ENCODE measurements around the gene KRT17.
"Not testable (repeated sequence)": the region's sequence is repeated elsewhere in the genome, so short reads cannot be mapped to it uniquely, and the experiment has no call there.

The KRT17 gene

DNA sequence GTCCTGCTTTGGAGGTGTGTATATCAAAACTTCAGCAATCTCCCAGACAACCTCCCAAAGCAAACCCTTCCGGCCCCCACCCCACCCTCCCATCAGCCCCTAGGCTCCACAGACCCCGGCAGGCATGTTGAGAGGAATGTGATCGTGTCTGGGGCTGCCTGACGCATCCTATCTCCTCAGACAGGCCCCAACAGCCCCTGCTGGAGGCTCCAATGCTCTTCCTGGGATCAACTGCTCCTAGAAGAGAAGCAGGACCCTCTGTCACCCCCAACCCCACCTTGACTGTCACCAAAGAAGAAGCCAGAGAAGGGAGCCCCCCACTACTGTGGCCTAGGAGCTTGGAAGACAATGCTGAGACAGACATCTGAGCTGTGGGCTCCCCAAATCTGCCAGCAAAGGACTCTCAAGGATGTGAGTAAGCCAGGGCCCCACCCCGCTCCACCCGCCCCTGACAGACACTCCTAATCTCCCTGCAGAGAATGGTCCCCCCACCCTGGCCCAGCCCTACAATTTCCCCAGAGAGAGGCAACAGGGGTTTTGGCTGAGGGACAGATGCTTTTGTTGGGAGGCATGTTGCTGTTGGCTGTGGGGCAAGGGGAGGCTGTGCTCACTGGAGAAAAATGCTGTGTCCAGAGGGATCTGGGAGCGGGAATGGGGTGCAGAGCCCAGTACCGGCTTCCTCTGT lies 36.1 kb downstream of the KRT17 start:
- Histone ChIP-seq H3K4me2 (ENCODE audit: low read length) (no peak overlapping the region), H4K20me1 (ENCODE audit: insufficient read depth, low read length) (no peaks in the 10 kb centered on the region), H3K36me3 (replicated peaks; ENCODE audit: low read depth, low read length) (no peaks in the 10 kb centered on the region), H3K4me3 (ENCODE audit: low read length) (no peak overlapping the region), H3K9me3 (ENCODE audit: insufficient read depth, low read length) (no peaks in the 10 kb centered on the region), H3K79me2 (ENCODE audit: low read length) (no peaks in the 10 kb centered on the region), H3K27ac (ENCODE audit: low read length) (no peak overlapping the region), H3K9ac (ENCODE audit: low read length) (no peak overlapping the region), H3K27me3 (ENCODE audit: low read depth, low read length) (peaks cover 7% of the 10 kb centered on the region; the same call in 1 of the 2 replicates), H3K4me1 (ENCODE audit: low read length) (no peaks in the 10 kb centered on the region), H2AFZ (ENCODE audit: low read depth, low read length) (no peak overlapping the region)
- TF ChIP-seq CTCF (IDR thresholded peaks at IDR 0.05; ENCODE audit: low read depth, low read length) (no peak), EZH2phosphoT487 (IDR thresholded peaks at IDR 0.05; ENCODE audit: low read depth) (no peak)

DNA sequence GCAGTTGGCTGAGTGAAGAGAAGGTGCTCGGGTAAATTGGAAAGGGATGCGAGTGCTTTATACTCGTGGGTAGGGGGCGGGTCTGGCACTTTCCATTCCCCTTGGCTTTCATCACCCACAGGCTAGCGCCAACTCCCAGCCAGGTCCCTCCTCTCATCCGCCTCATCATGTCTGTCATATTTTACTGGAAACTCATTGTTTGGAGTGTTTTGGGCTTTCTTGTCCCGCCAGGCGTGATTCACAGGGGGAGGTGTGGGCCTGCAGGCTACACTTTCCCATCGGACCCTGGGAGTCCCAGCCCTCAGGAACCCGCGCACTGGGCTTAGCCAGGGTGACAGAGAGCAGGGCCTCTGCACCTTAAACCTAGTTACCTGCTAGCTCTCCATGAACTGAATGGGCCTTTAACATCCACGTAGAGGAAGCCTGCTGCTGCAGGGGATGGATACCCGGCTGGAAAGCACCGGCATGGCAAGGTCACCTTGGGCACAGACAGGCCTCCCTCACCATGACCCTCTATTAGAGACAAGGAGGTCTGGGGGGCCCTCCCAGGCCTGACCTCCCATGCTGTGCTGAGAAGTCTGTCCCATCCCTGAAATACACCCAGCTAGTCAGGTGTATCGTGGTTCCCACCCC lies 37.4 kb downstream of the KRT17 start, which contains the start of gene KRT14:
TSS of gene KRT14 (minus strand) at position 33 of the 633 bp plus-strand sequence. CDS start 61 bp downstream, outside the sequence.
- Histone ChIP-seq H3K79me2 (ENCODE audit: low read length) (no peaks in the 10 kb centered on the region), H2AFZ (ENCODE audit: low read depth, low read length) (no peak within 1 kb of the TSS), H3K9me3 (ENCODE audit: insufficient read depth, low read length) (no peaks in the 10 kb centered on the region), H3K9ac (ENCODE audit: low read length) (no peak within 1 kb of the TSS), H3K36me3 (replicated peaks; ENCODE audit: low read depth, low read length) (no peaks in the 10 kb centered on the region), H4K20me1 (ENCODE audit: insufficient read depth, low read length) (no peaks in the 10 kb centered on the region), H3K27me3 (ENCODE audit: low read depth, low read length) (peaks cover 7% of the 10 kb centered on the region; the same call in 1 of the 2 replicates), H3K4me1 (ENCODE audit: low read length) (no peaks in the 10 kb centered on the region), H3K4me3 (ENCODE audit: low read length) (no peak within 1 kb of the TSS), H3K27ac (ENCODE audit: low read length) (no peak within 1 kb of the TSS), H3K4me2 (ENCODE audit: low read length) (no peak within 1 kb of the TSS)
- TF ChIP-seq CTCF (IDR thresholded peaks at IDR 0.05; ENCODE audit: low read depth, low read length) (no peak), EZH2phosphoT487 (IDR thresholded peaks at IDR 0.05; ENCODE audit: low read depth) (no peak)

GRCh38 chr17:41585301-41586056 lies 38.9 kb downstream of the KRT17 start:
- H3K4me1 ChIP-seq (ENCODE audit: low read length), result no peaks in the 10 kb centered on the region
- no peak overlapping the region for H3K4me3 ChIP-seq (ENCODE audit: low read length)
- no peak overlapping the region for H3K27ac ChIP-seq (ENCODE audit: low read length)
- H3K79me2 ChIP-seq (ENCODE audit: low read length), result no peaks in the 10 kb centered on the region
- H3K36me3 ChIP-seq (replicated peaks; ENCODE audit: low read depth, low read length), result no peaks in the 10 kb centered on the region
- TF ChIP-seq EZH2phosphoT487 (IDR thresholded peaks at IDR 0.05; ENCODE audit: low read depth), result no peak
- no peak for TF ChIP-seq CTCF (IDR thresholded peaks at IDR 0.05; ENCODE audit: low read depth, low read length)
- H4K20me1 ChIP-seq (ENCODE audit: insufficient read depth, low read length), result no peaks in the 10 kb centered on the region
- no peak overlapping the region for H2AFZ ChIP-seq (ENCODE audit: low read depth, low read length)
- no peaks in the 10 kb centered on the region for H3K9me3 ChIP-seq (ENCODE audit: insufficient read depth, low read length)
- no peak overlapping the region for H3K4me2 ChIP-seq (ENCODE audit: low read length)
- peaks cover 18% of the 10 kb centered on the region for H3K27me3 ChIP-seq (ENCODE audit: low read depth, low read length)
- no peak overlapping the region for H3K9ac ChIP-seq (ENCODE audit: low read length)

DNA sequence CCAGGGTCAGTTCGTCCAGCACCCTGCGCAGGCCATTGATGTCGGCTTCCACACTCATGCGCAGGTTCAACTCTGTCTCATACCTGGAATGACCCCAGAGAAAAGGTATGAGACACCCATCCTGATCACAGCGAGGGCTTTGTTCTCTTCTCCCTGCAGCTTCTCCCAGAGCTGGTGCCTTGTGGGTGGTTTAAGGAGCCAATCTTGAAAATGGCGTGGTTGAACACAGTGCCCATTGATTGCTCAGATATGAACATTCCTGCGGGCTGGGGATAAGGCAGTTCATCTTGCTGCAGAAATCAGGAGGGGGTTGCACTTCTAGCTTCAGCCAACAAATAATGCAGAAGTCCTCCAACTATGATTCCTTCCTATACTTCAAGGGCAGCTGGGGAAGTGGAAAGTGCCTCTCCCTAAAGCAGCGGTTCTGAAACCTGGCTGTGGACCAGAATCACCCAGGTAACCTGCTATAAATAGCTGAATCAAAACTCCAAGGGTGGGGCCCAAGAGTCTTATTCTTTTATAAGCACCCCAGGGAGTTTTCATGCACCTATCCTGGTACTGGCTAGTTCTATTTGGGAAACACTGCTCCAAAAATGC lies 39.9 kb downstream of the KRT17 start:
- H3K4me3 ChIP-seq (ENCODE audit: low read length); H3K27ac ChIP-seq (ENCODE audit: low read length); H3K79me2 ChIP-seq (ENCODE audit: low read length); H3K36me3 ChIP-seq (replicated peaks; ENCODE audit: low read depth, low read length); H3K9ac ChIP-seq (ENCODE audit: low read length); H3K9me3 ChIP-seq (ENCODE audit: insufficient read depth, low read length); H3K4me2 ChIP-seq (ENCODE audit: low read length); H3K4me1 ChIP-seq (ENCODE audit: low read length); H4K20me1 ChIP-seq (ENCODE audit: insufficient read depth, low read length); H2AFZ ChIP-seq (ENCODE audit: low read depth, low read length): not testable (repeated sequence)
- peaks cover 18% of the 10 kb centered on the region for H3K27me3 ChIP-seq (ENCODE audit: low read depth, low read length)

All from OCI-LY3 (cell line).